HEK293T (cell line): ENCODE results near the gene PAK4.

Experiments used
- FOXK2 ChIP-seq: fragments of 450-650 bp; IDR thresholded peaks from 2 replicates; pipeline ENCODE4 v1.6.1; 2016; ENCODE audit warnings: mild to moderate bottlenecking
- FOXM1 ChIP-seq: fragments of 450-650 bp; IDR thresholded peaks from 2 replicates; pipeline ENCODE4 v1.6.1; 2017; ENCODE audit warnings: mild to moderate bottlenecking, borderline replicate concordance
- SP1 ChIP-seq: fragments of 450-650 bp; IDR thresholded peaks from 2 replicates; pipeline ENCODE4 v1.6.1; 2017
- SUZ12 ChIP-seq: fragments of 450-650 bp; IDR thresholded peaks from 2 replicates; pipeline ENCODE4 v1.6.1; 2016; ENCODE audit warnings: mild to moderate bottlenecking
- TARDBP ChIP-seq: fragments of 450-650 bp; IDR thresholded peaks from 2 replicates; pipeline ENCODE4 v1.6.1; 2016
- ZNF384 ChIP-seq: fragments of 450-650 bp; IDR thresholded peaks from 2 replicates; pipeline ENCODE4 v1.6.1; 2016

DNA sequence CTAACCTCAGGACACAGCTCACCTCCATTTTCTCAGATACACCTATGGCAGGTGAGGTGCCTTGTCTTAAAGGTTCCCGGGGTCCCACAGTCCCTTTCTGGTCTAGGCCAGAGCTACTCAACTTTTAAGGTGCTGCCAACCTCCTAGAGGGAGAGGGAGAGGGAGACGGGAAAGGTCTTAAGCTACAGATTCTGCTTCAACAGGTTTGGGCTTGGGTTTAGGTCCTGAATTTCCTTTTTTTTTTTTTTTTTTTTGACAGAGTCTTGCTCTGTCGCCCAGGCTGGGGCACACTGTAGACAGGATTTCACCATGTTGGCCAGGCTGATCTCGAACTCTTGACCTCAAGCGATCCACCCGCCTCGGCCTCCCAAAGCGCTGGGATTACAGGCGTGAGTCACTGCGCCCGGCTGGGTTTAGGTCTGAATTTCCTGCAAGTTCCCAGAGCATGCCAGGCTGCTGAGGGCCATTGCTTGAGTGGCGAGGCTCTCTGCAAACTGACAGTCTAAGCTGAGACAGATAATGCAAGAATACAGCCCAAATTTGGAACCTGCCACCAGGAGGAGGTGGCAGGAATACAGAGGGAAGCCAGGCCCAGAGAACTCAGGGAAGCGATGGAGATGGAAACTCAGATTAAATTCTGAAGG is 86.3 kb downstream of the PAK4 start:
- TF ChIP-seq TARDBP (no peak), SUZ12 (no peak), SP1 (no peak), ZNF384 (no peak), FOXK2 (no peak), FOXM1 (no peak)
